ENCODE data around the gene ITGAL. TPM values are rescaled to one million over a fixed set of nuclear protein-coding genes. Genes with fewer than 3 reads are reported as not detected.

Gene ITGAL
- total and polyA plus RNA-seq, 2 experiments from 2014 or later: not detected

DNA sequence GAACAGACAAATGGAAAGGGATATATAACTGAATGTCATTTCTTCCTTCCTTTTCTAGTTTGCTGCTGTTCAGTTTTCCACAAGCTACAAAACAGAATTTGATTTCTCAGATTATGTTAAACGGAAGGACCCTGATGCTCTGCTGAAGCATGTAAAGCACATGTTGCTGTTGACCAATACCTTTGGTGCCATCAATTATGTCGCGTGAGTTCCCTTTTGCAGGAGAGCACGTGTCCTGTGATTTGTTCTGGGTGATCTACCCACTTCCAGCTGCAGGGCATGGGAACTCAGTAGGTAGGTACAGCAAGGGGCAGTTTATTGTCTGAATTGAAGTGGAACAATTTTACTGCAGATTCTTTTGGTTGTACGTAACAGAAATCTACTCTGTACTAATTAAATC is 8.8 kb downstream of the ITGAL start:
- no peaks in the 10 kb centered on the region for H3K27me3 ChIP-seq
- no peaks in the 10 kb centered on the region for H3K4me1 ChIP-seq (ENCODE audit: low read depth)
- H3K9me3 ChIP-seq (ENCODE audit: low read depth): no peaks in the 10 kb centered on the region
- H3K27ac ChIP-seq: no peak overlapping the region
- TF ChIP-seq, protein P1, sequence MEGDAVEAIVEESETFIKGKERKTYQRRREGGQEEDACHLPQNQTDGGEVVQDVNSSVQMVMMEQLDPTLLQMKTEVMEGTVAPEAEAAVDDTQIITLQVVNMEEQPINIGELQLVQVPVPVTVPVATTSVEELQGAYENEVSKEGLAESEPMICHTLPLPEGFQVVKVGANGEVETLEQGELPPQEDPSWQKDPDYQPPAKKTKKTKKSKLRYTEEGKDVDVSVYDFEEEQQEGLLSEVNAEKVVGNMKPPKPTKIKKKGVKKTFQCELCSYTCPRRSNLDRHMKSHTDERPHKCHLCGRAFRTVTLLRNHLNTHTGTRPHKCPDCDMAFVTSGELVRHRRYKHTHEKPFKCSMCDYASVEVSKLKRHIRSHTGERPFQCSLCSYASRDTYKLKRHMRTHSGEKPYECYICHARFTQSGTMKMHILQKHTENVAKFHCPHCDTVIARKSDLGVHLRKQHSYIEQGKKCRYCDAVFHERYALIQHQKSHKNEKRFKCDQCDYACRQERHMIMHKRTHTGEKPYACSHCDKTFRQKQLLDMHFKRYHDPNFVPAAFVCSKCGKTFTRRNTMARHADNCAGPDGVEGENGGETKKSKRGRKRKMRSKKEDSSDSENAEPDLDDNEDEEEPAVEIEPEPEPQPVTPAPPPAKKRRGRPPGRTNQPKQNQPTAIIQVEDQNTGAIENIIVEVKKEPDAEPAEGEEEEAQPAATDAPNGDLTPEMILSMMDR (IDR thresholded peaks at IDR 0.05; ENCODE audit: low read depth, low read length): no peak
- no peak for DNase-seq (ENCODE audit: low read depth in 1 of 2, low spot score in 1 of 2)
- H3K4me3 ChIP-seq: no peak overlapping the region
- H3K36me3 ChIP-seq: no peaks in the 10 kb centered on the region

DNA sequence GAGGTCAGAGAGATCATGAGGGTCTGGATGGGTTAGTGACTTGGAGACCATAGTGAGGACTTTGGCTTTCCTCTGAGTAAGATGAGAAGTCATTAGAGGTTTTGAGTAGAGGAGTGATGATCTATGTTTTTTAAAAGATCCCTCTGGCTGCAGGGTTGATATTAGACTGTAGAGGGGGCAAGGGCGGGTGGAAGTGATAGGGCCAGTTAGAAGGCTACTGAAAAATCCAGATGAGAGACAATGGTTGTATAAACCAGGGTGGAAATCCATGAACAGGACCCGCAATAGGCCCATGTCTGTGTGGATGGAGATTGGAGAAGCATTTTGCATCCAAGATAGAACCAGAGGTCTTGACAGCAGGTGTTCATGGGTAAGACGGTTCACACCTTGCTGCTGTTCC is 9.8 kb downstream of the ITGAL start:
- DNase-seq (ENCODE audit: low read depth in 1 of 2, low spot score in 1 of 2): no peak
- no peaks in the 10 kb centered on the region for H3K27me3 ChIP-seq

DNA sequence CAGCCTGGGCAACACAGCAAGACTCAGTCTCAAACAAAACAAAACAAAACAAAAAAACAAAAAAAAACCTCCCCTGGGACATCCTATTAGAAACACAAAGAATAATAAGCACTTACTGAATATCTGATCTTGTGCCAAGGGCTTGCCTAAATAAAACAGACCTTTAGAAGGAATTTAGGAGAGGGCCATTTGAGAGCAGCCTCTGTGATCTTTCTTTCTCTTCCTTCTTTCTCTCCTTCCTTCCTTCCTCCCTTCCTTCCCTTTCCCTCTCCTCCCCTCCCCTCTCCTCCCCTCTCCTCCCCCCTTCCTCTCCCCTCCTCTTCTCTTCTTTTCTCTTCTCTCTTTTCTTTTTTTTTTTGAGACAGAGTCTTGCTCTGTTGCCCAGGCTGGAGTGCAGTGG is 12.3 kb downstream of the ITGAL start:
- Histone ChIP-seq H3K4me1 (ENCODE audit: low read depth) (no peaks in the 10 kb centered on the region), H3K27ac (no peak overlapping the region), H3K36me3 (no peaks in the 10 kb centered on the region), H3K9me3 (ENCODE audit: low read depth) (no peaks in the 10 kb centered on the region), H3K4me3 (no peak overlapping the region), H3K27me3 (no peaks in the 10 kb centered on the region)
- no peak for DNase-seq (ENCODE audit: low read depth in 1 of 2, low spot score in 1 of 2)
- TF ChIP-seq, protein P1 (IDR thresholded peaks at IDR 0.05; ENCODE audit: low read depth, low read length): no peak

More for the DNA sequence above, 9.8 kb downstream of the ITGAL start:
- H3K4me3 ChIP-seq: no peak overlapping the region
- no peaks in the 10 kb centered on the region for H3K36me3 ChIP-seq
- no peaks in the 10 kb centered on the region for H3K9me3 ChIP-seq (ENCODE audit: low read depth)
- TF ChIP-seq, protein P1 (IDR thresholded peaks at IDR 0.05; ENCODE audit: low read depth, low read length): peak; percentile 19
- no peak overlapping the region for H3K27ac ChIP-seq
- no peaks in the 10 kb centered on the region for H3K4me1 ChIP-seq (ENCODE audit: low read depth)

DNA sequence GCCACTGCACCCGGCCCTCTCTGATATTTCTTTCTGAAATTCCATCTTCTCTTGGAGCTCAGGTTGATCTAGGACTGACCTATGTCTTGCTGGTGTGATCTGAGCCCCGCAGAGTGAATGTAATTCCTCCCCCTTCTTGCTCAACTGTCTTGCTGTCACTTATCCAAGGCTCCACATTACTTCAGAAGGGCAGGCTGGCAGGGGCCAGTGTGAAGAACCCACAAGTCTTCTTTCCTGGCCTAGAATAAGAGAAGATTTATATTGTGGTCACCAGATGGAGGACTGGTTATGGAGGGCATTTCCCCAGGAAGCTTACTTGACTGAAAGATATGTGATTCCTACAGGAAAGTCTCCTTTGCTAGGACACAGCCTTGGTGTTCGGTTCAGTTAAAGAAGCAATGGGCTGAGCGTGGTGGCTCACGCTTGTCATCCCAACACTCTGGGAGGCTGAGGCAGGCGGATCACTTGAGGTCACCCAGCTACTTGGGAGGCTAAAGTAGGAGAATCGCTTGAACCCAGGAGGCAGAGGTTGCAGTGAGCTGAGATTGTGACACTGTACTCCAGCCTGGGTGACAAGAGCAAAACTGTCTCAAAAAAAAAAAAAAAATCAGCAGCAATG is 13.4 kb downstream of the ITGAL start:
- no peaks in the 10 kb centered on the region for H3K27me3 ChIP-seq
- peak in 1 of 2 donors; percentile 18 for DNase-seq (ENCODE audit: low read depth in 1 of 2, low spot score in 1 of 2)
- TF ChIP-seq, protein P1 (IDR thresholded peaks at IDR 0.05; ENCODE audit: low read depth, low read length): no peak
- no peak overlapping the region for H3K27ac ChIP-seq
- no peaks in the 10 kb centered on the region for H3K9me3 ChIP-seq (ENCODE audit: low read depth)
- no peaks in the 10 kb centered on the region for H3K4me1 ChIP-seq (ENCODE audit: low read depth)
- no peaks in the 10 kb centered on the region for H3K36me3 ChIP-seq
- no peak overlapping the region for H3K4me3 ChIP-seq

DNA sequence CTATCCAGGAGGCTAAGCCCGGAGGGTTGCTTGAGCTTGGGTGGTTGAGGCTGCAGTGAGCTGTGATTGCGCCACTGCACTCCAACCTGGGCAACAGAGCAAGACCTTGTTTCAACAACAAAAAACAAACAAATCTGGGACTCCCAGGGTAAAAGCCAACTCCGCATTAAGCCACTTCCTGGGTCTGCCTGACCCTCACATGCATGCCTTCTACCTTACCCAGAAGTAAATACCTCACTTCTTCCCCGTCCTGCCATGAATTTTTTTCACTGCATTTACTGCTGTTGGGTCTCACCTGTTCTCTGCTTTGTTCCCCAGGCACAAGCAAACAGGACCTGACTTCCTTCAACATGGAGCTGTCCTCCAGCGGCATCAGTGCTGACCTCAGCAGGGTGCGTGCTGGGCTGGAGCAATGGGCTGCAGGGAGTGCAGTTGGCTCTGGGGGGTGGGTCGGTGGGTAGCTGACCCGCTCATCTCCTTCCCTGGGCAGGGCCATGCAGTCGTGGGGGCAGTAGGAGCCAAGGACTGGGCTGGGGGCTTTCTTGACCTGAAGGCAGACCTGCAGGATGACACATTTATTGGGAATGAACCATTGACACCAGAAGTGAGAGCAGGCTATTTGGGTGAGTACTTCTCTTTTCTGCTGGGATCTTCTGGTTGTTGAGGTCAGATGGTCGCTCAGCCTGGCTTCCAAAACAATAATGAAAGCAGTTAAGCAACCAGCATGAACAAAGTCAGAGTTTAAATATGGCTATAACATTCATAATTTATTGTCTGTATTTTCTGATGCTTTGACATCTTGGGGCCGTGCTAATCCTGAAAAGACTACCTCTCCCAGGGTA is 16.4 kb downstream of the ITGAL start:
- H3K27me3 ChIP-seq: no peaks in the 10 kb centered on the region
- no peaks in the 10 kb centered on the region for H3K9me3 ChIP-seq (ENCODE audit: low read depth)
- DNase-seq (ENCODE audit: low read depth in 1 of 2, low spot score in 1 of 2): no peak
- no peaks in the 10 kb centered on the region for H3K4me1 ChIP-seq (ENCODE audit: low read depth)
- H3K27ac ChIP-seq: no peak overlapping the region
- no peak overlapping the region for H3K4me3 ChIP-seq
- no peaks in the 10 kb centered on the region for H3K36me3 ChIP-seq
- TF ChIP-seq, protein P1 (IDR thresholded peaks at IDR 0.05; ENCODE audit: low read depth, low read length): no peak

All from cardiac muscle cell (in vitro differentiated cells and primary cell).